DOHH2 (cell line): ENCODE results near the gene JARID2.

Experiments used
- CTCF ChIP-seq: fragments of 200-600 bp; sonication (generic); IDR thresholded peaks from one replicate; pipeline ENCODE4 v1.5.1; 2014; ENCODE audit warnings: antibody characterized with exemption, mild to moderate bottlenecking, low read depth, low read length; ENCODE audit not compliant: poor library complexity, severe bottlenecking
- EZH2phosphoT487 ChIP-seq: fragments of 200-600 bp; sonication (generic); IDR thresholded peaks from 2 replicates; pipeline ENCODE4 v1.6.1; 2017; ENCODE audit warnings: borderline replicate concordance, mild to moderate bottlenecking, antibody characterized with exemption, low read length, moderate library complexity, mixed read lengths

- TF ChIP-seq CTCF (no peak), EZH2phosphoT487 (no peak)
These were observed 7.5 kb downstream of the JARID2 start for GRCh38 chr6:15253203-15254022.
